ENCODE results near the gene CLCN6. TPM values are rescaled to one million over a fixed set of nuclear protein-coding genes. Genes with fewer than 3 reads are reported as not detected.

CLCN6 gene
- polyA plus RNA-seq, 1 experiment, result 9.0 TPM

- TF ChIP-seq CTCF (IDR thresholded peaks at IDR 0.05; ENCODE audit: low read depth, low read length), result no peak
- DNase-seq (ENCODE audit: low read depth, low spot score), result no peak
Observed at GRCh38 chr1:11885916-11886315, 79.9 kb downstream of the CLCN6 start.

GRCh38 chr1:11886986-11887665 lies 81.1 kb downstream of the CLCN6 start:
- no peak overlapping the region for H3K4me3 ChIP-seq (ENCODE audit: low read depth, low read length)
- ChIA-PET POLR2A (interaction anchor here (1.2 to 2.7 kb wide), 2 partner anchors 21 kb away, joined by 6 to 9 read pairs; no protein-coding TSS in a partner anchor), CTCF (interaction anchor here (1.0 kb wide), 1 partner anchor 21 kb away, joined by 3 read pairs; no protein-coding TSS in a partner anchor)
- H3K9me3 ChIP-seq (ENCODE audit: control insufficient read depth, insufficient read depth, low read length), result peaks cover under 1% of the 10 kb centered on the region; the same call in 1 of the 2 replicates
- H3K27me3 ChIP-seq (ENCODE audit: control insufficient read depth, insufficient read depth, low read length), result peaks cover 42% of the 10 kb centered on the region
- TF ChIP-seq CTCF (IDR thresholded peaks at IDR 0.05; ENCODE audit: low read depth, low read length), result no peak
- DNase-seq (ENCODE audit: low read depth, low spot score), result no peak
- no peak overlapping the region for H3K27ac ChIP-seq (ENCODE audit: low read depth, low read length)

More at GRCh38 chr1:11885916-11886315, 79.9 kb downstream of the CLCN6 start:
- peaks cover 4% of the 10 kb centered on the region; the same call in 1 of the 2 replicates for H3K9me3 ChIP-seq (ENCODE audit: control insufficient read depth, insufficient read depth, low read length)
- CTCF ChIA-PET, result no interaction called here
- peaks cover 42% of the 10 kb centered on the region for H3K27me3 ChIP-seq (ENCODE audit: control insufficient read depth, insufficient read depth, low read length)
- H3K27ac ChIP-seq (ENCODE audit: low read depth, low read length), result no peak overlapping the region
- POLR2A ChIA-PET, result interaction anchor here (0.5 to 2.7 kb wide), 2 partner anchors 14 to 22 kb away, joined by 3 to 9 read pairs; no protein-coding TSS in a partner anchor
- no peak overlapping the region for H3K4me3 ChIP-seq (ENCODE audit: low read depth, low read length)

- H3K27me3 ChIP-seq (ENCODE audit: control insufficient read depth, insufficient read depth, low read length), result peaks cover 42% of the 10 kb centered on the region
- ChIA-PET CTCF (interaction anchor here (1.0 kb wide), 1 partner anchor 20 kb away, joined by 3 read pairs; no protein-coding TSS in a partner anchor), POLR2A (interaction anchor here (1.2 kb wide), 1 partner anchor 20 kb away, joined by 6 read pairs; no protein-coding TSS in a partner anchor)
- DNase-seq (ENCODE audit: low read depth, low spot score), result no peak
- TF ChIP-seq CTCF (IDR thresholded peaks at IDR 0.05; ENCODE audit: low read depth, low read length), result no peak
- no peak overlapping the region for H3K27ac ChIP-seq (ENCODE audit: low read depth, low read length)
- H3K9me3 ChIP-seq (ENCODE audit: control insufficient read depth, insufficient read depth, low read length), result no peaks in the 10 kb centered on the region; the same call in 1 of the 2 replicates
- no peak overlapping the region for H3K4me3 ChIP-seq (ENCODE audit: low read depth, low read length)
Observed at GRCh38 chr1:11887666-11888007, 81.6 kb downstream of the CLCN6 start.

GRCh38 chr1:11888206-11888876 lies 82.3 kb downstream of the CLCN6 start:
- no peak for TF ChIP-seq CTCF (IDR thresholded peaks at IDR 0.05; ENCODE audit: low read depth, low read length)
- ChIA-PET CTCF (no interaction called here), POLR2A (interaction anchor here (1.2 kb wide), 1 partner anchor 20 kb away, joined by 6 read pairs; no protein-coding TSS in a partner anchor)
- peaks cover 37% of the 10 kb centered on the region for H3K27me3 ChIP-seq (ENCODE audit: control insufficient read depth, insufficient read depth, low read length)
- H3K9me3 ChIP-seq (ENCODE audit: control insufficient read depth, insufficient read depth, low read length), result no peaks in the 10 kb centered on the region; the same call in 1 of the 2 replicates
- no peak overlapping the region for H3K27ac ChIP-seq (ENCODE audit: low read depth, low read length)
- H3K4me3 ChIP-seq (ENCODE audit: low read depth, low read length), result no peak overlapping the region
- DNase-seq (ENCODE audit: low read depth, low spot score), result no peak

- H3K4me3 ChIP-seq (ENCODE audit: low read depth, low read length), result no peak overlapping the region
- TF ChIP-seq CTCF (IDR thresholded peaks at IDR 0.05; ENCODE audit: low read depth, low read length), result no peak
- no peak for DNase-seq (ENCODE audit: low read depth, low spot score)
- H3K27me3 ChIP-seq (ENCODE audit: control insufficient read depth, insufficient read depth, low read length), result peaks cover 34% of the 10 kb centered on the region
- H3K27ac ChIP-seq (ENCODE audit: low read depth, low read length), result no peak overlapping the region
- no peaks in the 10 kb centered on the region; the same call in 1 of the 2 replicates for H3K9me3 ChIP-seq (ENCODE audit: control insufficient read depth, insufficient read depth, low read length)
- POLR2A ChIA-PET, result no interaction called here
- CTCF ChIA-PET, result no interaction called here
Observed at GRCh38 chr1:11888877-11889208, 82.9 kb downstream of the CLCN6 start.
